HCT116 (cell line): ENCODE results near the gene ZNF653. TPM values are rescaled to one million over a fixed set of nuclear protein-coding genes. Genes with fewer than 3 reads are reported as not detected.

Experiments
- ATAC-seq: fragments of 200-7000 bp; cut with Tn5 transposase; 2 replicates; pipeline ENCODE4 v1.9.1; 2020; ENCODE audit warnings: mild to moderate bottlenecking, moderate library complexity
- BruUV-seq: library from RNA; stranded (reverse); fragments of 400-500 nt; replicated peaks from 2 replicates; lab custom pipeline; 2021; lab: Mats Ljungman, UMichigan
- CTCF ChIA-PET: fragments of 300-600 bp; sonication (Branson Sonifier 250); formaldehyde crosslinking; loops from one replicate; lab custom pipeline; 2021; ENCODE audit warnings: antibody characterized with exemption; lab: Charles Lee
- POLR2A ChIA-PET: fragments of 300-600, 350-600 bp; sonication (Branson Sonifier 250); formaldehyde crosslinking; loops from one replicate; lab custom pipeline; 2021; ENCODE audit warnings: antibody characterized with exemption; lab: Charles Lee
- RAD21 ChIA-PET, 2 experiments: fragments of 300-600 bp; sonication (Branson Sonifier 250); formaldehyde crosslinking; loops; one replicate each; lab custom pipeline; 2023; ENCODE audit warnings: low total read pairs in 2 of 2; ENCODE audit not compliant: uncharacterized antibody in 2 of 2, unreplicated experiment in 2 of 2, low non-redundant PET in 1 of 2; lab: Charles Lee
- DNase-seq: peaks from one replicate; pipeline ENCODE4 v3.0.0-alpha.2; 2010; ENCODE audit warnings: low read depth, low spot score
- H2AFZ ChIP-seq: fragments of 200-600 bp; shearing (Covaris generic), sonication (generic); 2 replicates; pipeline ENCODE4 v1.6.1; 2017; ENCODE audit warnings: low read depth, mixed run types, mixed read lengths, antibody characterized with exemption, low read length; ENCODE audit not compliant: poor library complexity, severe bottlenecking
- H3K27ac ChIP-seq: 2 replicates; pipeline ENCODE4 v1.5.1; 2012; ENCODE audit warnings: low read depth, low read length
- H3K27me3 ChIP-seq: fragments of 200-600 bp; sonication (generic); 2 replicates; pipeline ENCODE4 v1.6.1; 2016; ENCODE audit warnings: mixed run types, low read length, mixed read lengths; ENCODE audit not compliant: insufficient read depth
- H3K36me3 ChIP-seq, 2 experiments: fragments of 200-500 bp in 1 of 2; fragments of 200-600 bp in 1 of 2; sonication (Bioruptor generic) in 1 of 2; sonication (generic) in 1 of 2; 2 replicates each; pipeline versions ENCODE4 v1.5.1 to v1.6.1; 2014 to 2016; ENCODE audit warnings: low read length in 2 of 2, inconsistent platforms in 1 of 2, mixed read lengths in 1 of 2, mixed run types in 1 of 2; ENCODE audit not compliant: insufficient read depth in 2 of 2, control insufficient read depth in 1 of 2
- H3K4me1 ChIP-seq, 2 experiments: fragments of 200-600 bp in 1 of 2; sonication (generic) in 1 of 2; 2 replicates each; pipeline versions ENCODE4 v1.5.1 to v1.6.1; 2012 to 2017; ENCODE audit warnings: low read length in 2 of 2, inconsistent platforms in 1 of 2, mild to moderate bottlenecking in 1 of 2, mixed read lengths in 1 of 2, mixed run types in 1 of 2, moderate library complexity in 1 of 2; ENCODE audit not compliant: insufficient read depth in 2 of 2, control insufficient read depth in 1 of 2
- H3K4me2 ChIP-seq: fragments of 200-600 bp; sonication (generic); 2 replicates; pipeline ENCODE4 v1.6.1; 2017; ENCODE audit warnings: mixed run types, low read length, mixed read lengths
- H3K4me3 ChIP-seq, 2 experiments: fragments of 200-600 bp in 1 of 2; sonication (generic) in 1 of 2; replicated peaks in 1 of 2; 2 replicates each; pipeline ENCODE4 v1.5.1; 2011 to 2016; ENCODE audit warnings: low read length in 2 of 2, control low read depth in 1 of 2, low read depth in 1 of 2, mild to moderate bottlenecking in 1 of 2, mixed read lengths in 1 of 2, mixed run types in 1 of 2
- H3K79me2 ChIP-seq: fragments of 200-600 bp; sonication (generic); 2 replicates; pipeline ENCODE4 v1.6.1; 2017; ENCODE audit warnings: mild to moderate bottlenecking, mixed run types, low read length, moderate library complexity, mixed read lengths; ENCODE audit not compliant: insufficient read depth
- H3K9ac ChIP-seq: fragments of 200-600 bp; sonication (generic); 2 replicates; pipeline ENCODE4 v1.6.1; 2016; ENCODE audit warnings: low read length, mixed read lengths
- H3K9me2 ChIP-seq: fragments of 200-600 bp; sonication (generic), shearing (Covaris generic); 2 replicates; pipeline ENCODE4 v1.6.1; 2017; ENCODE audit warnings: mixed run types, mild to moderate bottlenecking, moderate library complexity; ENCODE audit not compliant: insufficient read depth
- H3K9me3 ChIP-seq, 2 experiments: fragments of 200-500 bp in 1 of 2; fragments of 200-600 bp in 1 of 2; sonication (Bioruptor generic) in 1 of 2; sonication (generic) in 1 of 2; 2 replicates each; pipeline ENCODE4 v1.6.1; 2014 to 2017; ENCODE audit warnings: low read length in 2 of 2, mixed read lengths in 2 of 2, inconsistent platforms in 1 of 2, low read depth in 1 of 2, mild to moderate bottlenecking in 1 of 2, mixed run types in 1 of 2, moderate library complexity in 1 of 2; ENCODE audit not compliant: control insufficient read depth in 1 of 2, insufficient read depth in 1 of 2
- H4K20me1 ChIP-seq: fragments of 200-600 bp; sonication (generic), shearing (Covaris generic); 2 replicates; pipeline ENCODE4 v1.6.1; 2017; ENCODE audit warnings: mixed run types, mild to moderate bottlenecking, moderate library complexity; ENCODE audit not compliant: insufficient read depth
- EZH2 ChIP-seq: fragments of 200-600 bp; sonication (generic); IDR thresholded peaks from 2 replicates; pipeline ENCODE4 v1.6.1; 2017; ENCODE audit warnings: antibody characterized with exemption, mixed run types
- EZH2phosphoT487 ChIP-seq: fragments of 200-600 bp; IDR thresholded peaks from 2 replicates; pipeline ENCODE4 v1.6.1; 2018; ENCODE audit warnings: antibody characterized with exemption, borderline replicate concordance
- FOSL1 ChIP-seq: IDR thresholded peaks from 2 replicates; pipeline ENCODE4 v1.6.1; 2012; ENCODE audit warnings: low read depth
- MAX ChIP-seq: IDR thresholded peaks from 2 replicates; pipeline ENCODE4 v1.6.1; 2012
- POLR2AphosphoS5 ChIP-seq: IDR thresholded peaks from 2 replicates; pipeline ENCODE4 v1.6.1; 2011; ENCODE audit warnings: mild to moderate bottlenecking, low read depth, low read length, moderate library complexity
- RAD21 ChIP-seq: IDR thresholded peaks from 2 replicates; pipeline ENCODE4 v1.6.1; 2012; ENCODE audit warnings: low read depth, mild to moderate bottlenecking
- REST ChIP-seq: IDR thresholded peaks from 2 replicates; pipeline ENCODE4 v1.6.1; 2012; ENCODE audit warnings: low read depth
- SIN3A ChIP-seq: IDR thresholded peaks from 2 replicates; pipeline ENCODE4 v1.6.1; 2012; ENCODE audit warnings: low read depth
- SP1 ChIP-seq: IDR thresholded peaks from 2 replicates; pipeline ENCODE4 v1.6.1; 2012; ENCODE audit warnings: low read depth
- intact Hi-C: fragments of 100-400 bp; cut with micrococcal nuclease; formaldehyde crosslinking; loops from 2 replicates; pipeline ENCODE4 v1.10.0; 2022
- total RNA-seq: library from RNA; stranded (reverse); gene quantifications from one replicate; pipeline ENCODE4 v1.2.1, GENCODE V29; 2021; ENCODE audit not compliant: unreplicated experiment

ZNF653 gene
- total RNA-seq, 1 experiment from 2014 or later = 16.1 TPM

- H3K27ac ChIP-seq = no peak overlapping the region
- no peaks in the 10 kb centered on the region for H3K9me2 ChIP-seq
- CTCF ChIA-PET = no interaction called here
- RAD21 ChIA-PET = no interaction called here
- H3K36me3 ChIP-seq = peaks cover 11 to 17% of the 10 kb centered on the region in 2 experiments; a peak in 3 of 4 replicates
- ATAC-seq (no peak), DNase-seq (no peak)
- POLR2A ChIA-PET = no interaction called here
- H3K79me2 ChIP-seq = peaks cover 50% of the 10 kb centered on the region
- H3K4me1 ChIP-seq = peaks cover 0 to 14% of the 10 kb centered on the region in 2 experiments; a peak in 2 of 4 replicates
- H2AFZ ChIP-seq = no peak overlapping the region
- no peak overlapping the region for H3K4me2 ChIP-seq
- H3K9ac ChIP-seq = no peak overlapping the region
- H4K20me1 ChIP-seq = no peaks in the 10 kb centered on the region
- H3K27me3 ChIP-seq = no peaks in the 10 kb centered on the region
- no peaks in the 10 kb centered on the region for H3K9me3 ChIP-seq
- intact Hi-C loops = loop anchor here (5.0 kb wide), 1 partner anchor 432 kb away; no protein-coding TSS in a partner anchor
- TF ChIP-seq EZH2phosphoT487 (no peak), RAD21 (no peak), SP1 (no peak), FOSL1 (no peak), SIN3A (no peak), REST (no peak)
- no peak overlapping the region for H3K4me3 ChIP-seq
- BruUV-seq = no TSS peak
These were observed 49.6 kb upstream of the ZNF653 start for GRCh38 chr19:11555246-11555645.

- Histone ChIP-seq H2AFZ (no peak overlapping the region), H3K4me1 (peaks cover 0 to 6% of the 10 kb centered on the region in 2 experiments; a peak in 1 of 4 replicates), H3K9ac (no peak overlapping the region), H3K9me2 (no peaks in the 10 kb centered on the region), H3K9me3 (no peaks in the 10 kb centered on the region), H3K36me3 (peaks cover 11 to 17% of the 10 kb centered on the region in 2 experiments; a peak in 3 of 4 replicates), H3K79me2 (peaks cover 46% of the 10 kb centered on the region), H3K27me3 (no peaks in the 10 kb centered on the region), H3K4me2 (no peak overlapping the region), H3K4me3 (no peak overlapping the region), H3K27ac (no peak overlapping the region), H4K20me1 (no peaks in the 10 kb centered on the region)
- ChIA-PET CTCF (no interaction called here), RAD21 (no interaction called here), POLR2A (no interaction called here)
- intact Hi-C loops = no loop called here
- no TSS peak for BruUV-seq
- ATAC-seq (no peak), DNase-seq (no peak)
- TF ChIP-seq MAX (no peak), RAD21 (no peak), POLR2AphosphoS5 (no peak), EZH2 (no peak)
These were observed 48.5 kb upstream of the ZNF653 start for GRCh38 chr19:11554160-11554559.
